ENCODE data around the gene COX17. TPM values are rescaled to one million over a fixed set of nuclear protein-coding genes. Genes with fewer than 3 reads are reported as not detected.

Gene COX17
- total and polyA plus RNA-seq, 9 of the 15 experiments (the other 6 are each of a cell fraction or from before 2014, with no cell fraction given): 29.1 to 167 (median 60.6) TPM

- TF ChIP-seq HBP1 (CRISPR knock-in tag; IDR thresholded peaks at IDR 0.05): no peak
- TF ChIP-seq STAT6 (CRISPR knock-in tag; IDR thresholded peaks at IDR 0.05): no peak
- TF ChIP-seq POLR2B (IDR thresholded peaks at IDR 0.05; ENCODE audit: low read depth, partially characterized antibody): peak; percentile 65
- no peak for TF ChIP-seq ZBTB1 (CRISPR knock-in tag; IDR thresholded peaks at IDR 0.05; ENCODE audit: borderline replicate concordance, low read depth)
- TF ChIP-seq ZNF79 (CRISPR knock-in tag; IDR thresholded peaks at IDR 0.05; ENCODE audit: low read depth): no peak
- no peak for TF ChIP-seq FOXJ3 (CRISPR knock-in tag; IDR thresholded peaks at IDR 0.05)
- no peak for TF ChIP-seq NONO (IDR thresholded peaks at IDR 0.05; ENCODE audit: low read depth in 2 of 2, low read length in 1 of 2)
- peak in 1 of 2 experiments; percentile 65; a peak in 1 of 4 replicates for TF ChIP-seq SIN3A (IDR thresholded peaks at IDR 0.05; ENCODE audit: borderline replicate concordance in 2 of 2, control insufficient read depth in 1 of 2, low read depth in 2 of 2, low read length in 2 of 2)
- no peak for TF ChIP-seq ZSCAN29 (IDR thresholded peaks at IDR 0.05)
- no peak for TF ChIP-seq OTX1 (CRISPR knock-in tag; IDR thresholded peaks at IDR 0.05)
- TF ChIP-seq GMEB1 (CRISPR knock-in tag; IDR thresholded peaks at IDR 0.05): peak; percentile 37; the same call in 1 of the 2 replicates
- TF ChIP-seq MTA2 (IDR thresholded peaks at IDR 0.05; ENCODE audit: low read depth): peak; percentile 91
- no peak for TF ChIP-seq ELK1 (CRISPR knock-in tag; IDR thresholded peaks at IDR 0.05)
- TF ChIP-seq TAF15 (IDR thresholded peaks at IDR 0.05; ENCODE audit: low read depth, low read length): no peak
- no peak for TF ChIP-seq MCM7 (IDR thresholded peaks at IDR 0.05)
- TF ChIP-seq CREBBP (IDR thresholded peaks at IDR 0.05; ENCODE audit: low read depth, low read length): no peak
- TF ChIP-seq MYC (IDR thresholded peaks at IDR 0.05; ENCODE audit: low read depth, low read length): peak; percentile 72
- no peak for TF ChIP-seq MYC (CRISPR knock-in tag; IDR thresholded peaks at IDR 0.05; ENCODE audit: borderline replicate concordance, low read depth)
- TF ChIP-seq L3MBTL2 (IDR thresholded peaks at IDR 0.05): peak; percentile 75
- peak; percentile 49; the same call in 1 of the 2 replicates for TF ChIP-seq ESRRA (IDR thresholded peaks at IDR 0.05; ENCODE audit: borderline replicate concordance, low read depth)
- peak; percentile 81 for TF ChIP-seq SUPT5H (IDR thresholded peaks at IDR 0.05)
- no peak for TF ChIP-seq ZNF263 (CRISPR knock-in tag; IDR thresholded peaks at IDR 0.05; ENCODE audit: borderline replicate concordance)
These were observed at the start of gene COX17 (continued) for GRCh38 chr3:119676771-119677640.
